ENCODE results near the gene COG5. TPM values are rescaled to one million over a fixed set of nuclear protein-coding genes. Genes with fewer than 3 reads are reported as not detected.

Gene COG5
- total and polyA plus RNA-seq, 2 of the 4 experiments (the other 2 are of a cell fraction), result 18.5 to 27.4 TPM

GRCh38 chr7:107364787-107365186 is 198.9 kb downstream of the COG5 start:
- intact Hi-C loops (cut with micrococcal nuclease) (no loop called here), in situ Hi-C loops (cut with MboI; ENCODE audit: low sequenced_read_pairs) (no loop called here), dilution Hi-C loops (cut with HindIII; ENCODE audit: low sequenced_read_pairs, unreplicated experiment) (no loop called here)
- Histone ChIP-seq H2BK5ac (ENCODE audit: low read depth, low read length, poor library complexity, severe bottlenecking) (no peak overlapping the region), H2AFZ (replicated peaks; ENCODE audit: low read length, poor library complexity) (no peak overlapping the region), H3K27me3 (ENCODE audit: control insufficient read depth, insufficient read depth, low read length) (no peaks in the 10 kb centered on the region), H3K79me1 (ENCODE audit: low read depth in 1 of 2, low read length in 2 of 2) (no peaks in the 10 kb centered on the region; a peak in 1 of 4 replicates), H3K4me3 (ENCODE audit: insufficient read depth, low read depth, low read length) (no peak overlapping the region), H4K5ac (ENCODE audit: low read depth, low read length) (no peak overlapping the region), H3K18ac (ENCODE audit: low read depth, low read length) (no peak overlapping the region), H2BK120ac (ENCODE audit: low read depth, low read length) (no peak overlapping the region), H3K27ac (ENCODE audit: insufficient read depth, low read length) (no peak overlapping the region), H3K4me2 (ENCODE audit: low read depth, low read length) (no peak overlapping the region), H3K56ac (ENCODE audit: extremely low read depth, insufficient read depth, low read length) (no peak overlapping the region), H3K14ac (replicated peaks; ENCODE audit: low read depth, low read length) (no peak overlapping the region), H3K36me3 (ENCODE audit: control insufficient read depth, insufficient read depth, low read length) (peaks cover 13% of the 10 kb centered on the region), H3K9ac (ENCODE audit: low read depth, low read length) (no peak overlapping the region), H2AK5ac (ENCODE audit: low read depth, low read length) (no peak overlapping the region), H3K23ac (ENCODE audit: low read depth, low read length) (no peak overlapping the region), H2AK9ac (replicated peaks; ENCODE audit: low read depth, low read length, poor library complexity) (no peak overlapping the region), H3K4ac (ENCODE audit: low read depth, low read length) (no peak overlapping the region), H4K91ac (ENCODE audit: insufficient read depth, low read depth, low read length) (no peak overlapping the region), H2BK20ac (ENCODE audit: low read depth, low read length) (no peak overlapping the region), H3K4me1 (ENCODE audit: control insufficient read depth, insufficient read depth, low read length) (no peaks in the 10 kb centered on the region; the same call in 1 of the 2 replicates), H2BK15ac (ENCODE audit: low read depth, low read length) (no peak overlapping the region), H4K8ac (ENCODE audit: low read depth in 2 of 2, low read length in 2 of 2) (no peak overlapping the region), H3K9me1 (ENCODE audit: insufficient read depth, low read length) (no peaks in the 10 kb centered on the region), H4K20me1 (ENCODE audit: insufficient read depth, low read length) (no peaks in the 10 kb centered on the region), H3K9me3 (ENCODE audit: control insufficient read depth, insufficient read depth, low read length) (peaks cover 8% of the 10 kb centered on the region; the same call in 1 of the 2 replicates)
- WGBS, 2 experiments (ENCODE audit: extremely low coverage in 2 of 2, insufficient read length in 1 of 2), result no CpG with 5 or more reads among the region's 1 CpG
- no TSS peak for BruUV-seq (replicated peaks)
- CTCF ChIA-PET, result no interaction called here
- DNase-seq (no peak), ATAC-seq (ENCODE audit: low read depth) (no peak)
- TF ChIP-seq RAD21 (IDR thresholded peaks at IDR 0.05; ENCODE audit: low read length), result no peak
- no peak for TF ChIP-seq MAZ (IDR thresholded peaks at IDR 0.05; ENCODE audit: borderline replicate concordance, low read depth, low read length)
- TF ChIP-seq USF2 (IDR thresholded peaks at IDR 0.05; ENCODE audit: low read depth, low read length), result no peak
- TF ChIP-seq CHD1 (IDR thresholded peaks at IDR 0.05; ENCODE audit: low read depth, low read length), result no peak
- no peak for TF ChIP-seq ELK1 (IDR thresholded peaks at IDR 0.05; ENCODE audit: borderline replicate concordance, low read depth, low read length)
- no peak for TF ChIP-seq SMC3 (IDR thresholded peaks at IDR 0.05; ENCODE audit: low read depth, low read length)
- TF ChIP-seq NFE2L2 (IDR thresholded peaks at IDR 0.05; ENCODE audit: low read depth, low read length), result no peak
- TF ChIP-seq RFX5 (IDR thresholded peaks at IDR 0.05; ENCODE audit: low read depth, low read length), result no peak
- TF ChIP-seq CEBPB (IDR thresholded peaks at IDR 0.05; ENCODE audit: low read depth, low read length), result no peak
- TF ChIP-seq RCOR1 (IDR thresholded peaks at IDR 0.05; ENCODE audit: insufficient replicate concordance, low read length), result no peak
- no peak for TF ChIP-seq MXI1 (IDR thresholded peaks at IDR 0.05; ENCODE audit: borderline replicate concordance, low read depth, low read length)
- no peak for TF ChIP-seq POLR2A (IDR thresholded peaks at IDR 0.05; ENCODE audit: low read depth, low read length)
- no peak for TF ChIP-seq BHLHE40 (IDR thresholded peaks at IDR 0.05; ENCODE audit: low read depth, low read length)
- POLR2A ChIA-PET (ENCODE audit: unreplicated experiment), result no interaction called here

All from IMR-90 (cell line).